ENCODE data around the gene KAT2B.

KAT2B gene

DNA sequence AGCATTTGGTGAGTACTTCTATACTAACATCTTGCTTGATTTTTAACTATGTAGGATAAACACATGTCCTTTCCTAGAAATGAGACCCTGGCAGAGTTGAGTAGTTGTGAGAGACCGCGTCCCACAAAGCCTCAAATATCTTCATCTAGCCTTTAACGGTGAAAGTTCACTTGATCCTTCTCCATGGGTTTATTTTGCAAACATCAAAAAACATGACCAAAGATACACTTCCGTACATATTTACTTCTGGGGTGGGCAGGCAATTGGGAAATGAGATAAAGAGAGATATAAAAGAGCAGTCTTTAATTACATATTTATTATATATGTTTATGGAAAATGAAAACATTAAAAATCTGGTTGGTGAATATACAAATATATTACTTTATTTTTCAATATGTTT is 5.2 kb upstream of the KAT2B start:
- DNase-seq (ENCODE audit: low spot score) = no peak
- Histone ChIP-seq H3K27ac (no peak overlapping the region), H3K4me3 (no peak overlapping the region)
- TF ChIP-seq, protein P1, sequence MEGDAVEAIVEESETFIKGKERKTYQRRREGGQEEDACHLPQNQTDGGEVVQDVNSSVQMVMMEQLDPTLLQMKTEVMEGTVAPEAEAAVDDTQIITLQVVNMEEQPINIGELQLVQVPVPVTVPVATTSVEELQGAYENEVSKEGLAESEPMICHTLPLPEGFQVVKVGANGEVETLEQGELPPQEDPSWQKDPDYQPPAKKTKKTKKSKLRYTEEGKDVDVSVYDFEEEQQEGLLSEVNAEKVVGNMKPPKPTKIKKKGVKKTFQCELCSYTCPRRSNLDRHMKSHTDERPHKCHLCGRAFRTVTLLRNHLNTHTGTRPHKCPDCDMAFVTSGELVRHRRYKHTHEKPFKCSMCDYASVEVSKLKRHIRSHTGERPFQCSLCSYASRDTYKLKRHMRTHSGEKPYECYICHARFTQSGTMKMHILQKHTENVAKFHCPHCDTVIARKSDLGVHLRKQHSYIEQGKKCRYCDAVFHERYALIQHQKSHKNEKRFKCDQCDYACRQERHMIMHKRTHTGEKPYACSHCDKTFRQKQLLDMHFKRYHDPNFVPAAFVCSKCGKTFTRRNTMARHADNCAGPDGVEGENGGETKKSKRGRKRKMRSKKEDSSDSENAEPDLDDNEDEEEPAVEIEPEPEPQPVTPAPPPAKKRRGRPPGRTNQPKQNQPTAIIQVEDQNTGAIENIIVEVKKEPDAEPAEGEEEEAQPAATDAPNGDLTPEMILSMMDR (IDR thresholded peaks at IDR 0.05) = no peak

DNA sequence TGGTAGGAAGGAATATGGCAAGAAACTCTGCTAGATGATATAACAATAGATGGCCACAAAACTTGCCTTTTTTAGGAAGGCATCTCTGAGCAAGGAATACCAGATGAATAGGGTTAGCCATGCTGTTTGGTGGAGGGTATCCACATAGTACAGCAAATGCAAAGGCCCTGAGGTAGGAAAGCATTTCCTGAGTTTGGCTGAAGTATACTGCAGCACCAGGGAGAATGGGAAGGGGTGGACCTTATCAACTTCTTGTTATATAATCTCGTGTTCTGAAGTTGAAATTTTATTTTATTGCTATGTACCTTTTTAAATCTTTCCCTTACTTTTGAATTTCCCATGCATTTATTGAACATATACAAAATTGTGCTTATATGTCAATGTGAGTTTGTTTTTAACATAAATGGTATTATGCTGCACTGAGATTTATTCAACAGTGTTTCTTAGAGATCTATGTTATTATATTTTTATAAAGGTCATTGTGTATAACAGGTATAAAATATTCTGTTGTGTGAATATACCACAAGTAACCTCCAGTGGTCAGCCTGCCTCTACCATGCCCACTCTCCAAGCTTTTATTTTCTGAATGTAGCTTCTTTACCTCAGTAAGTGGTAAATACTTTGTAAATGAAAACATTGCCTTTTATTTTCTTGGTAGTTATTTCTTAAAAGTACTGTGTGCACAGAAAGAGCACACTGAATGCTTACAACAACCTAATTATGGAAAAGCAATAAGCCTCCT is 2.8 kb upstream of the KAT2B start:
- TF ChIP-seq, protein P1 (IDR thresholded peaks at IDR 0.05) = no peak
- Histone ChIP-seq H3K27ac (no peak overlapping the region), H3K4me3 (no peak overlapping the region)
- no peak for DNase-seq (ENCODE audit: low spot score)

DNA sequence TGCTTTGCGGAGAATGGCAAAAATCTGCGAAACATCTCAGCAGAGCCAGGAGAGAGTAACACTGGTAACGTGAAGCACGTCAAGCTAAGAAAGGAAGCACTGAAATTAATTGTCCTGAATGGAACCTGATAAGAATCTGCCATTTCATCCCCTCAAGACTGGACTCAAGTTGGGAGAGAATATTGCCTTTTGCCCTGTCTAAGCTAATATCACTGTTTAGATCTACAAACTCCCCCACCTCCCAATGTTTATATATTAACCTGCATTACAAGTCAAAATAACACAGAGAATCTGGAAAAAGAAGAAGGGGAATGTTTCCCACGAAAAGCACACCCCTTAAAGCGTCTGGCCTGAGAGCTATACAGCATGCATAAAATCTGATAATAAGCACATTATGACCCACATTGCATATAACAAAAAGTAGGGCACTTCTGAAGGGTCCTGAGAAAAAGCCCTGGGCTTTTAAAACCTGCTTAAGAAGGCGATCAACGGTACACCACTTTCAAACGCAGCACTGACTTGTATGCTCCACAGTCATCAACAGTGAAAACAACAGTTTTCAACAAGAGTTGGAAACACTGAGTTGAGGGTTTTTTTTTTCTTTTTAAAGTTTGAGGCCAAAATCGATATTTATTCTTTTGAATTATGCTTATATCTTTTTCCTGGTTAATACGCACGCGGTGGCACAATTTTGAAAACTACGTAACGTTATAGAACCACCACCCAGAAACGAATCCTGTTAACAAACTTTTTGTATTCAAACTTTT is 1.4 kb upstream of the KAT2B start:
- H3K4me3 ChIP-seq = peak overlapping the region; percentile 92
- no peak for DNase-seq (ENCODE audit: low spot score)

DNA sequence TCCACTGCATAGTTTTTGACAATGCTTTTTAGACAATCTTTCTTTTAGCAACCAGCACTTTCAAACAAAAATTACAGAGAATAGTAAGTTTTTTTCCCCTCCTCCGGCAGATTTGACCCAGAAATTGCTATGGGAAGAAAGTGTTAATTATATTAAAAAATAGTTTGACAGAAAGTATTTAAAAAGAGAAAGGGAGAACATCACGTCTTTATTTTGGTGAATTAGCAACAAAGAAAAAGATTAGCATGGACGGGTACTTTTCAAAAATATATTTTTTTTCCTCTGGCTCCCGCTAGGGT is 831 bp upstream of the KAT2B start:
- Histone ChIP-seq H3K27ac (peak overlapping the region; percentile 96 to 99), H3K4me3 (peak overlapping the region; percentile 92)
- no peak for DNase-seq (ENCODE audit: low spot score)
- TF ChIP-seq, protein P1 (IDR thresholded peaks at IDR 0.05) = no peak

More for the DNA sequence above, 1.4 kb upstream of the KAT2B start:
- peak overlapping the region; percentile 96 to 99 for H3K27ac ChIP-seq
- TF ChIP-seq, protein P1 (IDR thresholded peaks at IDR 0.05) = no peak

DNA sequence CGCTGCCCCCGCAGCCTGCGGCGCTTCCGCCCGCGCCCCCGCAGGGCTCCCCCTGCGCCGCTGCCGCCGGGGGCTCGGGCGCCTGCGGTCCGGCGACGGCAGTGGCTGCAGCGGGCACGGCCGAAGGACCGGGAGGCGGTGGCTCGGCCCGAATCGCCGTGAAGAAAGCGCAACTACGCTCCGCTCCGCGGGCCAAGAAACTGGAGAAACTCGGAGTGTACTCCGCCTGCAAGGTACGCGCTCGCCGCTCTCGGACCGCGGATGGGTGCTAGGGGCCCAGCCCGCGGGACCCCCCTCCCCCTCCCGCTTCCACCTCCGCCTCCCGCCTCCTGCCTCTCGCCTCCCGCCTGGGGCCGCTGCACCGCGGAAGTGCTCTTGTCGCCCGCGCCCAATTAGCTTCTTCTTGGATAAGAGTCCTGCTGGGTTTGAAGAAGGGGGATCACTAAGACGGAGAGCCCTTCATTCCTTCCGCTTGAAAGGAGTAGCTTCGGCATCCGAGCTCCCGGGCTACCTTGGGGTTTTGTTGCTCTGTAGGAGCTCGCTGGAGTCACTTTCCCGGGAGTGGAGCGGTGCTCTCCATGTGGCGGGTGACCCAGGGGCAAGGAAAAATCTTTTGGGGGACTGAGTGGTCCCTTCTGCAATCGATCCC is 426 bp downstream of the KAT2B start:
- TF ChIP-seq, protein P1 (IDR thresholded peaks at IDR 0.05) = no peak
- H3K27ac ChIP-seq = peak overlapping the region; percentile 96 to 99
- peak overlapping the region; percentile 92 for H3K4me3 ChIP-seq
- no peak for DNase-seq (ENCODE audit: low spot score)

DNA sequence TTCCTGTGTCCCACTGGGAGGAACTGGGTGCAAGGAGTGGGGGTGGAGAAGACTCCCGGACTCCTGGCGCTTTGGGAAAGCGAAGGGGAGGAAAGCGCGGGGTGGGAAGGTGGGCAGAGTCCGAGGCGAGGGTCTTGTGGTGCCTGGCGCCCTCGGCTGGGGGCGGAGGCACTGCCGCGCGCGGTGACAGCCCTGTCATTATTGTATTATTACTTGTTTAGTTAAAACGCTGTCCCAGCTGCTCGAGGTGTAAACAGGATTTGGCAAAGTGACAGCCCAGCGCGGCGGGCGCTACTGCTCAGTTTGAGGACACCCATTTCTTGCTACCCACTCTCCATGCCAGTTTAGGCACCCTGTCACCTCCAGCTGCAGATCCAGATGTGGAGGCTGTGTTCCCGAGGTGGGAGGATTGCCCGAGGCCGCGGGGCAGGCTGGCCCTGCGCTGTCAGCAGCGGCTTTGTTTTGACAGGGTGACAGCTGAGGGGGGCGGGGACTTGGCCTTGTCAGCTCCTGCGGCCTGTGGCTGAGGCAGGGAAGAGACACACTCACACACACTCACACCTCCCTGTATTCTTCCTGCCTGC is 1.0 kb downstream of the KAT2B start:
- TF ChIP-seq, protein P1 (IDR thresholded peaks at IDR 0.05) = no peak
- Histone ChIP-seq H3K27ac (peak overlapping the region; percentile 96 to 99), H3K4me3 (peak overlapping the region; percentile 92)
- DNase-seq (ENCODE audit: low spot score) = peak; percentile 89
